HepG2 (cell line): ENCODE results near the gene KCNMB2. TPM values are rescaled to one million over a fixed set of nuclear protein-coding genes. Genes with fewer than 3 reads are reported as not detected.

Experiments
- ATAC-seq: fragments of 200-7000 bp; cut with Tn5 transposase; 3 replicates; pipeline ENCODE4 v1.9.1; 2020; ENCODE audit warnings: mild to moderate bottlenecking, moderate library complexity
- BruUV-seq: library from RNA; stranded (reverse); fragments of 400-500 nt; replicated peaks from 2 replicates; lab custom pipeline; 2021; lab: Mats Ljungman, UMichigan
- CTCF ChIA-PET: fragments of 300-600 bp; formaldehyde crosslinking; extraction: SDS; loops from one replicate; lab custom pipeline; 2021; ENCODE audit warnings: low total read pairs, inconsistent platforms, low intra/inter-chr PET ratio; lab: Yijun Ruan, JAX
- POLR2A ChIA-PET: fragments of 350-600 bp; sonication (Branson Sonifier 250); formaldehyde crosslinking; loops from one replicate; lab custom pipeline; 2020; ENCODE audit warnings: antibody characterized with exemption, inconsistent platforms; lab: Yijun Ruan, JAX
- DNase-seq: peaks from one replicate; pipeline ENCODE4 v3.0.0-alpha.2; 2015; ENCODE audit warnings: low spot score
- FAIRE-seq: peaks from 3 replicates; lab custom pipeline; 2011; peaks lifted over from hg19 to GRCh38; lab: Jason Lieb, UNC
- H2AFZ ChIP-seq: one replicate; pipeline ENCODE4 v1.6.1; 2011; ENCODE audit warnings: low read length, inconsistent platforms
- H3K27ac ChIP-seq: fragments of 300-600 bp; 3 replicates; pipeline ENCODE4 v1.8.0; 2011; ENCODE audit warnings: mixed run types, mild to moderate bottlenecking, mixed read lengths, low read length, inconsistent platforms; ENCODE audit not compliant: insufficient read depth; ENCODE audit errors: extremely low read length
- H3K27me3 ChIP-seq, 2 experiments: fragments of 200-600 bp in 1 of 2; 2 replicates in 1 of 2; 3 replicates in 1 of 2; pipeline versions ENCODE4 v1.6.0 to v1.8.0; 2011; ENCODE audit warnings: low read length in 2 of 2, mild to moderate bottlenecking in 2 of 2, moderate library complexity in 2 of 2, inconsistent platforms in 1 of 2; ENCODE audit not compliant: insufficient read depth in 2 of 2, control insufficient read depth in 1 of 2
- H3K36me3 ChIP-seq, 2 experiments: fragments of 200-600 bp in 1 of 2; replicated peaks in 1 of 2; 2 replicates in 1 of 2; 3 replicates in 1 of 2; pipeline versions ENCODE4 v1.5.1 to v1.8.0; 2011; ENCODE audit warnings: low read length in 2 of 2, inconsistent platforms in 1 of 2; ENCODE audit not compliant: insufficient read depth in 2 of 2, control insufficient read depth in 1 of 2
- H3K4me1 ChIP-seq: 2 replicates; pipeline ENCODE4 v1.5.1; 2012; ENCODE audit warnings: low read length, inconsistent platforms; ENCODE audit not compliant: insufficient read depth
- H3K4me2 ChIP-seq: 2 replicates; pipeline ENCODE4 v1.6.0; 2011; ENCODE audit warnings: low read depth, low read length, inconsistent platforms
- H3K4me3 ChIP-seq, 3 experiments: fragments of 200-600 bp in 1 of 3; sonication (generic), shearing (Covaris generic) in 1 of 3; replicated peaks in 1 of 3; 2 replicates each; pipeline ENCODE4 v1.5.1; 2011 to 2016; ENCODE audit warnings: low read length in 3 of 3, inconsistent platforms in 2 of 3, low read depth in 2 of 3, mild to moderate bottlenecking in 2 of 3, control low read depth in 1 of 3, mixed read lengths in 1 of 3; ENCODE audit not compliant: insufficient read depth in 1 of 3
- H3K79me2 ChIP-seq: one replicate; pipeline ENCODE4 v1.6.1; 2011; ENCODE audit warnings: low read length, inconsistent platforms; ENCODE audit not compliant: insufficient read depth
- H3K9ac ChIP-seq: 2 replicates; pipeline ENCODE4 v1.6.0; 2011; ENCODE audit warnings: mild to moderate bottlenecking, low read depth, low read length, inconsistent platforms; ENCODE audit not compliant: insufficient read depth
- H3K9me3 ChIP-seq: 2 replicates; pipeline ENCODE4 v1.5.1; 2012; ENCODE audit warnings: mild to moderate bottlenecking, low read length
- H4K20me1 ChIP-seq: 2 replicates; pipeline ENCODE4 v1.6.0; 2011; ENCODE audit warnings: inconsistent platforms, mild to moderate bottlenecking, low read length, moderate library complexity; ENCODE audit not compliant: insufficient read depth
- ATF1 ChIP-seq: IDR thresholded peaks from 2 replicates; pipeline ENCODE4 v1.6.1; 2016; ENCODE audit warnings: mild to moderate bottlenecking, control low read depth
- EED ChIP-seq: sonication (generic); formaldehyde crosslinking; IDR thresholded peaks from 2 replicates; pipeline ENCODE4 v1.5.0; 2020; ENCODE audit warnings: mild to moderate bottlenecking, missing genetic modification reagents
- EP300 ChIP-seq, 3 experiments: sonication (generic) in 1 of 3; formaldehyde crosslinking in 1 of 3; IDR thresholded peaks; 2 replicates each; pipeline versions ENCODE4 v1.5.1 to v1.6.1; 2011 to 2020; ENCODE audit warnings: low read depth in 2 of 3, low read length in 2 of 3, borderline replicate concordance in 1 of 3, improper control_type of control experiment in 1 of 3, mild to moderate bottlenecking in 1 of 3, missing genetic modification reagents in 1 of 3, moderate library complexity in 1 of 3
- NFRKB ChIP-seq: fragments of 450-650 bp; IDR thresholded peaks from 2 replicates; pipeline ENCODE4 v1.6.1; 2017
- NR3C1 ChIP-seq: sonication (generic); formaldehyde crosslinking; IDR thresholded peaks from 2 replicates; pipeline ENCODE4 v1.4.0; 2020; ENCODE audit warnings: missing genetic modification reagents
- RELA ChIP-seq: sonication (generic); formaldehyde crosslinking; IDR thresholded peaks from 2 replicates; pipeline ENCODE4 v1.4.0; 2020; ENCODE audit warnings: missing genetic modification reagents
- SALL1 ChIP-seq: sonication (generic); formaldehyde crosslinking; IDR thresholded peaks from 2 replicates; pipeline ENCODE4 v1.8.0; 2022; ENCODE audit warnings: mild to moderate bottlenecking, missing genetic modification reagents
- ZBTB3 ChIP-seq: sonication (generic); formaldehyde crosslinking; IDR thresholded peaks from 2 replicates; pipeline ENCODE4 v1.4.0; 2020; ENCODE audit warnings: low read depth, mild to moderate bottlenecking, moderate library complexity, missing genetic modification reagents, borderline replicate concordance
- ZNF773 ChIP-seq: sonication (generic); formaldehyde crosslinking; IDR thresholded peaks from 2 replicates; pipeline ENCODE4 v1.4.0; 2020; ENCODE audit warnings: missing genetic modification reagents, borderline replicate concordance
- ZNF782 ChIP-seq: sonication (generic); formaldehyde crosslinking; IDR thresholded peaks from 2 replicates; pipeline ENCODE4 v1.4.0; 2020; ENCODE audit warnings: missing genetic modification reagents, mild to moderate bottlenecking, borderline replicate concordance
- ZNF790 ChIP-seq: sonication (generic); formaldehyde crosslinking; IDR thresholded peaks from 2 replicates; pipeline ENCODE4 v1.8.0; 2022; ENCODE audit warnings: missing genetic modification reagents, mild to moderate bottlenecking, borderline replicate concordance
- WGBS: methylation state at CpG from one replicate; pipeline ENCODE4 v1.1.6; 2017; ENCODE audit warnings: low lambda C conversion rate; 5-methylcytosine and 5-hydroxymethylcytosine counted together
- in situ Hi-C: cut with HindIII; loops from 2 replicates; pipeline ENCODE4 v1.10.0; 2017; ENCODE audit warnings: low pct_unique_long_range_greater_than_20kb; ENCODE audit not compliant: extremely low pct_ligation_motif_present
- intact Hi-C: fragments of 100-400 bp; cut with micrococcal nuclease; formaldehyde crosslinking; loops from one replicate; pipeline ENCODE4 v1.10.0; 2022; ENCODE audit not compliant: unreplicated experiment
- polyA plus RNA-seq, 8 experiments: library from polyadenylated mRNA; depleted of rRNA in 3 of 8; stranded (reverse) in 7 of 8; unstranded in 1 of 8; fragments of >200 nt; fragmentation: Illumina TruSeq in 4 of 8; extraction: Trizol in 4 of 8; gene quantifications; 2 replicates each; pipeline versions ENCODE4 v1.2.1 to v1.2.3, GENCODE V29; 2011 to 2016; ENCODE audit warnings: low read depth in 4 of 8, missing spikeins in 1 of 8, mixed read lengths in 1 of 8; ENCODE audit not compliant: insufficient read depth in 1 of 8
- total RNA-seq, 5 experiments: library from RNA; depleted of rRNA; stranded (reverse); fragments of >200 nt; fragmentation: Illumina TruSeq; extraction: Trizol; gene quantifications; 2 replicates each; pipeline ENCODE4 v1.2.3, GENCODE V29; 2016; ENCODE audit warnings: low read depth in 1 of 5
- TF ChIP-seq, protein P1 (sequence below): sonication (generic); formaldehyde crosslinking; IDR thresholded peaks from 2 replicates; pipeline ENCODE4 v1.4.0; 2020; ENCODE audit warnings: missing genetic modification reagents
- TF ChIP-seq, protein P2 (sequence below): sonication (generic); formaldehyde crosslinking; IDR thresholded peaks from 2 replicates; pipeline ENCODE4 v1.4.0; 2020; ENCODE audit warnings: missing genetic modification reagents, borderline replicate concordance
- TF ChIP-seq, protein P3 (sequence below): sonication (generic); formaldehyde crosslinking; IDR thresholded peaks from 2 replicates; pipeline ENCODE4 v1.4.0; 2020; ENCODE audit warnings: missing genetic modification reagents, borderline replicate concordance
- TF ChIP-seq, protein P4 (sequence below): sonication (generic); formaldehyde crosslinking; IDR thresholded peaks from 2 replicates; pipeline ENCODE4 v1.5.1; 2020; ENCODE audit warnings: mild to moderate bottlenecking, missing genetic modification reagents, moderate library complexity

The KCNMB2 gene
- total and polyA plus RNA-seq, 2 of the 13 experiments (the other 11 are each of a cell fraction or from before 2014, with no cell fraction given) = not detected

DNA sequence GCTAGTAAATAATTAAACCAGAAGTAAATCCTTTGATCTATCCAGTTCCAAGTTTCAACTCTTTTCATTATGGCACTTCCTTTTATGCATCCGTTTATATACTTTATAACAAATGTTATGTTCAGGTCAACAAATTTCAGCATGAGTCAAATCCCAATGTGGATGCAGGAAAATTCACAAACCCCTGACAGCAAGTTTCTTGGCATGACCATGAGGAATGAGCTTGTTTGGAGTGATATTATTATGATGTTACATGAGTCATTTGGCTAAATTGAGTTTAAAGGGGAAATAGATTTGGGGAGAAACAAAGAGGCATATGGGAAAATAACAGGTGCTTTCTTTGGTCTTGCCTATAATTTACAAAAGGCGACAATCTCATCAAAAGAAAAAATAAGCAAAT lies 32.1 kb upstream of the KCNMB2 start:
- H2AFZ ChIP-seq = no peak overlapping the region
- H3K27me3 ChIP-seq = no peaks in the 10 kb centered on the region
- TF ChIP-seq, protein P1, sequence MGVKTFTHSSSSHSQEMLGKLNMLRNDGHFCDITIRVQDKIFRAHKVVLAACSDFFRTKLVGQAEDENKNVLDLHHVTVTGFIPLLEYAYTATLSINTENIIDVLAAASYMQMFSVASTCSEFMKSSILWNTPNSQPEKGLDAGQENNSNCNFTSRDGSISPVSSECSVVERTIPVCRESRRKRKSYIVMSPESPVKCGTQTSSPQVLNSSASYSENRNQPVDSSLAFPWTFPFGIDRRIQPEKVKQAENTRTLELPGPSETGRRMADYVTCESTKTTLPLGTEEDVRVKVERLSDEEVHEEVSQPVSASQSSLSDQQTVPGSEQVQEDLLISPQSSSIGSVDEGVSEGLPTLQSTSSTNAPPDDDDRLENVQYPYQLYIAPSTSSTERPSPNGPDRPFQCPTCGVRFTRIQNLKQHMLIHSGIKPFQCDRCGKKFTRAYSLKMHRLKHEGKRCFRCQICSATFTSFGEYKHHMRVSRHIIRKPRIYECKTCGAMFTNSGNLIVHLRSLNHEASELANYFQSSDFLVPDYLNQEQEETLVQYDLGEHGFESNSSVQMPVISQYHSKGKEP (CRISPR knock-in tag) = no peak
- TF ChIP-seq ZBTB3 (CRISPR knock-in tag) (no peak), RELA (CRISPR knock-in tag) (no peak), SALL1 (no peak), EP300 (IDR thresholded peaks at IDR 0.05; ENCODE audit: low read depth in 2 of 2, low read length in 2 of 2) (no peak), EP300 (CRISPR knock-in tag; IDR thresholded peaks at IDR 0.05; ENCODE audit: borderline replicate concordance) (no peak), ZNF782 (CRISPR knock-in tag) (no peak), EED (CRISPR knock-in tag) (no peak), NFRKB (no peak), ATF1 (CRISPR knock-in tag) (no peak), ZNF790 (no peak), ZNF773 (no peak), NR3C1 (CRISPR knock-in tag) (no peak)
- TF ChIP-seq, protein P2, sequence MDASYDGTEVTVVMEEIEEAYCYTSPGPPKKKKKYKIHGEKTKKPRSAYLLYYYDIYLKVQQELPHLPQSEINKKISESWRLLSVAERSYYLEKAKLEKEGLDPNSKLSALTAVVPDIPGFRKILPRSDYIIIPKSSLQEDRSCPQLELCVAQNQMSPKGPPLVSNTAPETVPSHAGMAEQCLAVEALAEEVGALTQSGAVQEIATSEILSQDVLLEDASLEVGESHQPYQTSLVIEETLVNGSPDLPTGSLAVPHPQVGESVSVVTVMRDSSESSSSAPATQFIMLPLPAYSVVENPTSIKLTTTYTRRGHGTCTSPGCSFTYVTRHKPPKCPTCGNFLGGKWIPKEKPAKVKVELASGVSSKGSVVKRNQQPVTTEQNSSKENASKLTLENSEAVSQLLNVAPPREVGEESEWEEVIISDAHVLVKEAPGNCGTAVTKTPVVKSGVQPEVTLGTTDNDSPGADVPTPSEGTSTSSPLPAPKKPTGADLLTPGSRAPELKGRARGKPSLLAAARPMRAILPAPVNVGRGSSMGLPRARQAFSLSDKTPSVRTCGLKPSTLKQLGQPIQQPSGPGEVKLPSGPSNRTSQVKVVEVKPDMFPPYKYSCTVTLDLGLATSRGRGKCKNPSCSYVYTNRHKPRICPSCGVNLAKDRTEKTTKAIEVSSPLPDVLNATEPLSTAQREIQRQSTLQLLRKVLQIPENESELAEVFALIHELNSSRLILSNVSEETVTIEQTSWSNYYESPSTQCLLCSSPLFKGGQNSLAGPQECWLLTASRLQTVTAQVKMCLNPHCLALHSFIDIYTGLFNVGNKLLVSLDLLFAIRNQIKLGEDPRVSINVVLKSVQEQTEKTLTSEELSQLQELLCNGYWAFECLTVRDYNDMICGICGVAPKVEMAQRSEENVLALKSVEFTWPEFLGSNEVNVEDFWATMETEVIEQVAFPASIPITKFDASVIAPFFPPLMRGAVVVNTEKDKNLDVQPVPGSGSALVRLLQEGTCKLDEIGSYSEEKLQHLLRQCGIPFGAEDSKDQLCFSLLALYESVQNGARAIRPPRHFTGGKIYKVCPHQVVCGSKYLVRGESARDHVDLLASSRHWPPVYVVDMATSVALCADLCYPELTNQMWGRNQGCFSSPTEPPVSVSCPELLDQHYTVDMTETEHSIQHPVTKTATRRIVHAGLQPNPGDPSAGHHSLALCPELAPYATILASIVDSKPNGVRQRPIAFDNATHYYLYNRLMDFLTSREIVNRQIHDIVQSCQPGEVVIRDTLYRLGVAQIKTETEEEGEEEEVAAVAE (CRISPR knock-in tag) = no peak
- TF ChIP-seq, protein P3, sequence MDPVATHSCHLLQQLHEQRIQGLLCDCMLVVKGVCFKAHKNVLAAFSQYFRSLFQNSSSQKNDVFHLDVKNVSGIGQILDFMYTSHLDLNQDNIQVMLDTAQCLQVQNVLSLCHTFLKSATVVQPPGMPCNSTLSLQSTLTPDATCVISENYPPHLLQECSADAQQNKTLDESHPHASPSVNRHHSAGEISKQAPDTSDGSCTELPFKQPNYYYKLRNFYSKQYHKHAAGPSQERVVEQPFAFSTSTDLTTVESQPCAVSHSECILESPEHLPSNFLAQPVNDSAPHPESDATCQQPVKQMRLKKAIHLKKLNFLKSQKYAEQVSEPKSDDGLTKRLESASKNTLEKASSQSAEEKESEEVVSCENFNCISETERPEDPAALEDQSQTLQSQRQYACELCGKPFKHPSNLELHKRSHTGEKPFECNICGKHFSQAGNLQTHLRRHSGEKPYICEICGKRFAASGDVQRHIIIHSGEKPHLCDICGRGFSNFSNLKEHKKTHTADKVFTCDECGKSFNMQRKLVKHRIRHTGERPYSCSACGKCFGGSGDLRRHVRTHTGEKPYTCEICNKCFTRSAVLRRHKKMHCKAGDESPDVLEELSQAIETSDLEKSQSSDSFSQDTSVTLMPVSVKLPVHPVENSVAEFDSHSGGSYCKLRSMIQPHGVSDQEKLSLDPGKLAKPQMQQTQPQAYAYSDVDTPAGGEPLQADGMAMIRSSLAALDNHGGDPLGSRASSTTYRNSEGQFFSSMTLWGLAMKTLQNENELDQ (CRISPR knock-in tag) = no peak
- TF ChIP-seq, protein P4, sequence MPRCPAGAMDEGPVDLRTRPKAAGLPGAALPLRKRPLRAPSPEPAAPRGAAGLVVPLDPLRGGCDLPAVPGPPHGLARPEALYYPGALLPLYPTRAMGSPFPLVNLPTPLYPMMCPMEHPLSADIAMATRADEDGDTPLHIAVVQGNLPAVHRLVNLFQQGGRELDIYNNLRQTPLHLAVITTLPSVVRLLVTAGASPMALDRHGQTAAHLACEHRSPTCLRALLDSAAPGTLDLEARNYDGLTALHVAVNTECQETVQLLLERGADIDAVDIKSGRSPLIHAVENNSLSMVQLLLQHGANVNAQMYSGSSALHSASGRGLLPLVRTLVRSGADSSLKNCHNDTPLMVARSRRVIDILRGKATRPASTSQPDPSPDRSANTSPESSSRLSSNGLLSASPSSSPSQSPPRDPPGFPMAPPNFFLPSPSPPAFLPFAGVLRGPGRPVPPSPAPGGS (CRISPR knock-in tag) = no peak
- H3K27ac ChIP-seq = no peak overlapping the region
- POLR2A ChIA-PET = no interaction called here
- H3K4me3 ChIP-seq = no peak overlapping the region
- BruUV-seq = no TSS peak
- H3K79me2 ChIP-seq = no peaks in the 10 kb centered on the region
- intact Hi-C loops = no loop called here
- DNase-seq (no peak), ATAC-seq (no peak), FAIRE-seq (no peak)
- H3K36me3 ChIP-seq = no peaks in the 10 kb centered on the region
- no peak overlapping the region for H3K9ac ChIP-seq
- 0% methylated on average over 2 of the region's 2 CpGs for WGBS
- no peak overlapping the region for H3K4me2 ChIP-seq
- peaks cover 18% of the 10 kb centered on the region for H3K4me1 ChIP-seq
- no peaks in the 10 kb centered on the region for H4K20me1 ChIP-seq
- in situ Hi-C loops = no loop called here
- no peaks in the 10 kb centered on the region for H3K9me3 ChIP-seq
- CTCF ChIA-PET = no interaction called here
